ENCODE data around the gene SLC7A1. TPM values are rescaled to one million over a fixed set of nuclear protein-coding genes. Genes with fewer than 3 reads are reported as not detected.

SLC7A1 gene
- total and polyA plus RNA-seq, 10 donors = 2.2 to 53.8 (median 20.6) TPM

DNA sequence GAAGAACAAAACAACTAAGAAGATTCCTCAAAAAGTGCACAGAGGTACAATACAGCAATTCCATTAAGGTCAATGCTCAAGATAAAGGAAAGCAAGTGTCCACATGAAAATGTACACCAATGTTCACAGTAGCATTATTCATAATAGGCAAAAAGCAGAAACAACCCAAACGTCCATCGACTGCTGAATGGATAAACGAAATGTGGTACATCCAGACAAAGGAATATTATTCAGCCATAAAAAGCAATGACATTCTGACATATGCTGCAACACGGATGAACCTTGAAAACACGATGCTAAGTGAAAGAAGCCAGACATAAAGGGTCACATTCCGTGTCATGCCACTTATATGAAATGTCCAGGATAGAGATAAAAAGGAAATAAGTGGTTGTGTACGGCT is 29.3 kb downstream of the SLC7A1 start:
- no peak for TF ChIP-seq POLR2AphosphoS5 (IDR thresholded peaks at IDR 0.05)
- TF ChIP-seq POLR2A (IDR thresholded peaks at IDR 0.05) = no peak
- TF ChIP-seq, protein P1, sequence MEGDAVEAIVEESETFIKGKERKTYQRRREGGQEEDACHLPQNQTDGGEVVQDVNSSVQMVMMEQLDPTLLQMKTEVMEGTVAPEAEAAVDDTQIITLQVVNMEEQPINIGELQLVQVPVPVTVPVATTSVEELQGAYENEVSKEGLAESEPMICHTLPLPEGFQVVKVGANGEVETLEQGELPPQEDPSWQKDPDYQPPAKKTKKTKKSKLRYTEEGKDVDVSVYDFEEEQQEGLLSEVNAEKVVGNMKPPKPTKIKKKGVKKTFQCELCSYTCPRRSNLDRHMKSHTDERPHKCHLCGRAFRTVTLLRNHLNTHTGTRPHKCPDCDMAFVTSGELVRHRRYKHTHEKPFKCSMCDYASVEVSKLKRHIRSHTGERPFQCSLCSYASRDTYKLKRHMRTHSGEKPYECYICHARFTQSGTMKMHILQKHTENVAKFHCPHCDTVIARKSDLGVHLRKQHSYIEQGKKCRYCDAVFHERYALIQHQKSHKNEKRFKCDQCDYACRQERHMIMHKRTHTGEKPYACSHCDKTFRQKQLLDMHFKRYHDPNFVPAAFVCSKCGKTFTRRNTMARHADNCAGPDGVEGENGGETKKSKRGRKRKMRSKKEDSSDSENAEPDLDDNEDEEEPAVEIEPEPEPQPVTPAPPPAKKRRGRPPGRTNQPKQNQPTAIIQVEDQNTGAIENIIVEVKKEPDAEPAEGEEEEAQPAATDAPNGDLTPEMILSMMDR (IDR thresholded peaks at IDR 0.05 in 8 of 11, conservative IDR thresholded peaks at IDR 0.05 in 3 of 11) = no peak
- H3K27ac ChIP-seq = no peak overlapping the region
- H3K4me1 ChIP-seq = peaks cover 0 to 15% (median 5%) of the 10 kb centered on the region in 6 donors
- no peak for DNase-seq
- 89 to 95% (median 91%) methylated on average over 7 of the region's 7 CpGs for WGBS, 5 donors
- peaks cover 0 to 7% (median 0%) of the 10 kb centered on the region in 6 donors for H3K36me3 ChIP-seq
- H3K9me3 ChIP-seq = no peaks in the 10 kb centered on the region
- intact Hi-C loops (cut with DNase I; ENCODE audit: low total_unique reads) = no loop called here
- no peak overlapping the region for H3K4me3 ChIP-seq
- no peaks in the 10 kb centered on the region for H3K27me3 ChIP-seq (replicated peaks in 1 of 7)

DNA sequence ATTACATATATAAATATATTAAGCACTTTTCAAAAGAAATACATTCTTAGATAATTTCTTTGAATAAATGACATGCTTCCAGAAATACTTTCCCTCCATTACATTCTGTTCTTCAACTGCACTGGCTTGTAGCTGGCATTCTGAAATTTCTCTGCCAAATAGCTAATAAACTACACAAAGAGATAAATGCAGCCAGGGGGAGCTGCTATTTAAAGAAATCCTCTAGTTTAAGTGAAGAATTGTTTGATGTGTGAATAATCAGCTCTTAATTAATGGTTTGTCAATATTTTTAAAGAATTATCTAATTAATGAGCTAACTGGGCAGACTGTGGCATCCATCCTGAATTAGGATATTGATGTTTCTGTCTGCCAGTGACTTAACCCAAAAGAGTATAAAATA is 30.7 kb downstream of the SLC7A1 start:
- no peak overlapping the region for H3K27ac ChIP-seq
- peaks cover 0 to 15% (median 5%) of the 10 kb centered on the region in 6 donors for H3K4me1 ChIP-seq
- TF ChIP-seq POLR2AphosphoS5 (IDR thresholded peaks at IDR 0.05) (no peak), POLR2A (IDR thresholded peaks at IDR 0.05) (no peak)
- TF ChIP-seq, protein P1 (IDR thresholded peaks at IDR 0.05 in 8 of 11, conservative IDR thresholded peaks at IDR 0.05 in 3 of 11) = no peak
- no peaks in the 10 kb centered on the region for H3K27me3 ChIP-seq (replicated peaks in 1 of 7)
- intact Hi-C loops (cut with DNase I; ENCODE audit: low total_unique reads) = no loop called here
- no peak overlapping the region for H3K4me3 ChIP-seq
- no peaks in the 10 kb centered on the region for H3K9me3 ChIP-seq
- no peak for DNase-seq
- H3K36me3 ChIP-seq = no peaks in the 10 kb centered on the region

DNA sequence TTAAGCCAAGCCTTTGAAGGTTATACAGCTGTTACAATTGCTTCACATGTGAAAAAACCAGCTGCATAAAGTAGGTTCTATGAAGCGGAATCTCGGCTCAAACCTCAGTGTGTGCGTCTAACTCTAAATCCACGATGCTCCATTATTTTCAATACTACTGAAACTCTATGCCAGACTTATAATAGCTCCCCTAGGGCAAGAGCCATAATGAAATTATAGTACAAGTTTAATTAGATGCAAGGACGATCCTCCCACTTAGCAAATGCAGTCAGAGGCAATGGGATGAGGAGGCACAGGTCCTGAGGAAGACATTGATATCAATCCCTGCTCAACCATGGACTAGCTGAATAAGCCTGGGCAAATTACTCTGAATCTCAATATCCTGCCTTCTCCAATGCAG is 31.1 kb downstream of the SLC7A1 start:
- Histone ChIP-seq H3K36me3 (no peaks in the 10 kb centered on the region), H3K4me3 (no peak overlapping the region), H3K9me3 (no peaks in the 10 kb centered on the region), H3K27me3 (replicated peaks in 1 of 7) (no peaks in the 10 kb centered on the region), H3K27ac (no peak overlapping the region), H3K4me1 (peaks cover 0 to 15% (median 5%) of the 10 kb centered on the region in 6 donors)
- TF ChIP-seq, protein P1 (IDR thresholded peaks at IDR 0.05 in 8 of 11, conservative IDR thresholded peaks at IDR 0.05 in 3 of 11) = no peak
- TF ChIP-seq POLR2A (IDR thresholded peaks at IDR 0.05) (no peak), POLR2AphosphoS5 (IDR thresholded peaks at IDR 0.05) (no peak)
- DNase-seq = no peak
- 94 to 97% (median 95%) methylated on average over 5 of the region's 5 CpGs for WGBS, 5 donors
- intact Hi-C loops (cut with DNase I; ENCODE audit: low total_unique reads) = no loop called here

DNA sequence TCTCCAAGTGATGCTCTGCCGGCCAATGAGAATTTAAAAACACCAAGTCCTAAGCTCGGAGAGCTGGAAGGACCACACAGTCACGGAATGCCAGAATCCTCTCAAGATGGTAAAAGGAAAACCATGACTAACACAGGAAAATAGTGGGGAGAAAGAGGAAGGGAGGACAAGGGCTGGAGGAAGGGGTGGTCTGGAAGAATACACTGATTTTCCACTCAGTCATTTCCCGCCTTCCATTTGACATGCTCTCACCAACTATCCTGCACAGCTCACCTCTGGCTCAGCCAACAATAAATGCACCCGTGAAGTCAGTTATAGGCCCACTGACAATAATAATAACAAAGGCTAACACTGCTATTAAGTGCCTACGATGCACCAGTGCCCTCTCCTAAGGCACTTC is 31.5 kb downstream of the SLC7A1 start:
- Histone ChIP-seq H3K9me3 (no peaks in the 10 kb centered on the region), H3K4me1 (peaks cover 0 to 15% (median 5%) of the 10 kb centered on the region in 6 donors), H3K27me3 (replicated peaks in 1 of 7) (no peaks in the 10 kb centered on the region), H3K4me3 (no peak overlapping the region), H3K27ac (no peak overlapping the region), H3K36me3 (no peaks in the 10 kb centered on the region)
- 79 to 91% (median 82%) methylated on average over 6 of the region's 6 CpGs for WGBS, 5 donors
- TF ChIP-seq, protein P1 (IDR thresholded peaks at IDR 0.05 in 8 of 11, conservative IDR thresholded peaks at IDR 0.05 in 3 of 11) = no peak
- no peak for TF ChIP-seq POLR2AphosphoS5 (IDR thresholded peaks at IDR 0.05)
- TF ChIP-seq POLR2A (IDR thresholded peaks at IDR 0.05) = no peak
- intact Hi-C loops (cut with DNase I; ENCODE audit: low total_unique reads) = no loop called here
- no peak for DNase-seq

Measured in spleen (tissue), 11 donors.